NCI-H1105 treated with DMSO at 0.1 percent for 48 hours (cell line): ENCODE measurements around the gene PARVB.

Experiments used
- DNase-seq: peaks from one replicate; lab custom pipeline; 2025; lab: John Stamatoyannopoulos, UW

PARVB gene

GRCh38 chr22:44201665-44202064 lies 177.6 kb downstream of the PARVB start:
- no peak for DNase-seq

GRCh38 chr22:44202261-44202789 lies 178.2 kb downstream of the PARVB start:
- DNase-seq = no peak

- DNase-seq = no peak
These were observed 179.1 kb downstream of the PARVB start for GRCh38 chr22:44203203-44203602.

DNA sequence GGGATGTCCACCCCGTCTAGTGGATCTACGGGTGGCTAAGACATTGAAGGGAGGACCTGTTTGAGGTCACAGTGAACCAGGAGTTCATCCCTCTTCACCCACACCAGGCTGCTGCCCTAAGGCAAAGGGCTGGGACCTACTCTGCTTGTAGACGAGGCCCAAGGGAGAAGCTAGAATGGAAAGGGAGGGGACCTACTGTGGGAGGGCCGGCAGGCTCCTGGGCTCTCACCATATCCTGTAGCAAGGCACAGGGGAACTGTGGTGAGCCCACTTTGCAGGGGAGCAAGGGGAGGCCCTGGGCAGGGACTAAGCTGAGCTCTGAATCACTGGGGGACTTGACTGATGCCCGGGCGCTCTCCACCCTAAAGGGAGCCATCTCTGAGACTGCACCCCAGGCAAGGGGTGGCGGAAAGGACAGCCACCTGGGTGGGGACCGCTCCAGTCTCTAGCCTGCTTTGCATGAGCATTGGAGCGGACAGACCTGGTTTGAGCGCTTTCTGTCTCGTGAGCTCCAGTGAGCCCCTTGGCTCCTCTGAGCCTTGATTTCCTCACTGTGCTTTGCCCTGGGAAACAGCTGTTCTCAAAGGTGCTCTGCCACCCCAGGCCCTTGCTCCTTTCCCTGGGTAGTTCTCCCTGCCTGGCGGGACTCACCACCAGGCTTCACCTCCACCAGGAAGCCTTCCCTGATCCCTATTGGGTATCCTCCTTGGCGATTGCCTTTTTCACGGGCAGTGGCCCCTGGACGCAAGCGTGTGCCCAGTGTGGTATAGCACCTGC lies 180.8 kb downstream of the PARVB start:
- DNase-seq = no peak

GRCh38 chr22:44205516-44206329 lies 181.6 kb downstream of the PARVB start:
- DNase-seq = no peak

DNA sequence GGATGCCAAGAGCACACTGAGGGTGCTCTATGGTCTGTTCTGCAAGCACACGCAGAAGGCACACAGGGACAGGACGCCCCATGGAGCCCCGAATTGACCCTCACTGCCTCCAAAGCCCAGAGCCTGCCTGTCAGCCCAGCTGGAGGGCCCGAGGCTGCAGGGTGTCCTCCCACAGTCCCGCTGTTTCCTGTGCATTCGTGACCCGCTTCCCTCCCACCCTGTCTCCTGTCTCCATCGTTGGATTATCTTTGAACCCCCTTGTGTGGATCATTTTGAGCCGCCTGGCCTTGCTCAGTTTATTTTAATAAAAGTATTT lies 182.2 kb downstream of the PARVB start:
- no peak for DNase-seq

- no peak for DNase-seq
These were observed 182.6 kb downstream of the PARVB start for GRCh38 chr22:44206696-44207095.

DNA sequence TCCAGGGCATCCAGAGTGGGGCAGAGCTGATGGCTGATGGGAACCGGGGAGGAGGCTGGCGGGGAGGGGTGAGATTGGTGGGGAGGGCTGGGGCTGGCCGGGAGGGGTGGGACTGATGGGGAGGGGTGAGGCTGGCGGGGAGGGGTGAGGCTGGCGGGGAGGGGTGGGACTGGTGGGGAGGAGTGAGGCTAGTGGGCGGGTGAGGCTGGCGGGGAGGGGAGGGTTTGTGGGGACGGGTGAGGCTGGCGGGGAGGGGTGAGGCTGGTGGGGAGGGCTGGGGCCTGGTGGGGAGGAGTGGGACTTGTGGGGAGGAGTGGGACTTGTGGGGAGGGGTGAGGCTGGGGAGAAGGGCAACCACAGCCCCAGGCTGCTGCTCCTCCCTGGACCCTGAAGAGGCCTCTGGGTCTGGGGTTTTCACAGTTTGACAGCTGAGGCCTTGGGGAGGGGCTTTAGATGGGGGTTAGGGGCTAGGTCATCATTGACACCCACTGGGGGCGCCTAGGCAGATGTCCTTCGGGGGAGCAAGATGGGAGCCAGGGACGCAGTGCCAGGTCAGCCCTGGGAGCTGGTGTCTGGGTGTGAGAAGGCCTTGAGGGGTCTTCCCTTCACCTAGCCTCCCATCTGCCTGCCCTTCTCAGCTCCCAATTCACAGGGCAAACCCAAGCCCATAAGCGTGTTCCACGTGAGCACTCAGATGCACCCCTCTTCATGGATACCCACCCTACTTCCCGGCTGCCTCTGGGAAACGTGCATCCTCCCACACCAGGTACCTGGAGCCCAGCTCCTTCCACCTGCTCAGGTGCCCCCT lies 183.3 kb downstream of the PARVB start:
- DNase-seq = no peak

GRCh38 chr22:44207981-44208317 lies 183.8 kb downstream of the PARVB start:
- DNase-seq = no peak

DNA sequence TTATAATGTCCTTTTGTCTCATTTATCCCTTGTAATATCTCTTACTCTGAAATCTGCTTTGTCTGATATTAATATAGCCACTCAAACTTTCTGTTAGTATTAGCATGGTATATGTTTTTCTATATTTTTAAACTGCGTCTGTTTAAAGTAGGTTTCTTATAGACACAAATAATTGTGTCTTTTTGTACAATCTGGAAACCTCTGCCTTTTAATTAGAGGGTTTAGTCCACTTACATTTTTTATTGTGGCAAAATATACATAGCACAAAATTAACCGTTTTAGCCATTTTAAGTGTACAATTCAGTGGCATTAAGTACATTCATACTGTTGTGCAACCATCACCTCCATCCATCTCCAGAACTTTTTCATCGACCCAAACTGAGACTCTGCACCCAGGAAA lies 185.2 kb downstream of the PARVB start:
- no peak for DNase-seq

- DNase-seq = no peak
These were observed 186.6 kb downstream of the PARVB start for GRCh38 chr22:44210722-44211121.

DNA sequence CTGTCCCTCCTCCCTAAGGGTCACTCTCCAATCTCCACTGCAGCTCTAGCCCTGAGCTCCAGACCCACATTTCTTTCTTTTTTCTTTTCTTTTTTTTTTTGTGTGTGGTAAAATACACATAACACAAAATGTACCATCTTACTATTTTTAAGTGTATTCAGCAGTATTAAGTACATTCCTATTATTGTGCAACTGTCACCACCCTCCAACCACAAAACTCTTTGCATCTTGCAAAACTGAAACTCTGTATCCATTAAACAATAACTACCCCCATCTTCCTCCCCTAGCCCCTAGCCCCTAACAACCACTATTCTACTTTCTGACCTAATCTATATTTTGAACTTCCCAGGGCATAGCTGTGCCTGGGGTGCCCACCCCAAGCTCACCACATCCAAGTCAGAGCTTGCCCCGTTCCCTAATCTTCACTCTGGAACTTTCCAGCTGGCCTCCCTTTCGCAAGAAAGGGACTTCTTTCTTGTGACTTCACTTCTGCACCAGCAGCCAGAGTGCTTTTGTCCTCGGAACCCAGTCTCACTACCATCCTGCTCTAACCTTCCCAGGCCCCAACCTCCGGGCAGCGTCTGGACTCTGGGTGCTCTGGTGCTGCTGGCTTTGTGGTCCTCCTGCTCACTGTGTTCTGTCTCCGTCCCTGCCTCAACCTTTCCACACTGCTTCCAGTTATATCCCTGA lies 187.3 kb downstream of the PARVB start:
- no peak for DNase-seq

DNA sequence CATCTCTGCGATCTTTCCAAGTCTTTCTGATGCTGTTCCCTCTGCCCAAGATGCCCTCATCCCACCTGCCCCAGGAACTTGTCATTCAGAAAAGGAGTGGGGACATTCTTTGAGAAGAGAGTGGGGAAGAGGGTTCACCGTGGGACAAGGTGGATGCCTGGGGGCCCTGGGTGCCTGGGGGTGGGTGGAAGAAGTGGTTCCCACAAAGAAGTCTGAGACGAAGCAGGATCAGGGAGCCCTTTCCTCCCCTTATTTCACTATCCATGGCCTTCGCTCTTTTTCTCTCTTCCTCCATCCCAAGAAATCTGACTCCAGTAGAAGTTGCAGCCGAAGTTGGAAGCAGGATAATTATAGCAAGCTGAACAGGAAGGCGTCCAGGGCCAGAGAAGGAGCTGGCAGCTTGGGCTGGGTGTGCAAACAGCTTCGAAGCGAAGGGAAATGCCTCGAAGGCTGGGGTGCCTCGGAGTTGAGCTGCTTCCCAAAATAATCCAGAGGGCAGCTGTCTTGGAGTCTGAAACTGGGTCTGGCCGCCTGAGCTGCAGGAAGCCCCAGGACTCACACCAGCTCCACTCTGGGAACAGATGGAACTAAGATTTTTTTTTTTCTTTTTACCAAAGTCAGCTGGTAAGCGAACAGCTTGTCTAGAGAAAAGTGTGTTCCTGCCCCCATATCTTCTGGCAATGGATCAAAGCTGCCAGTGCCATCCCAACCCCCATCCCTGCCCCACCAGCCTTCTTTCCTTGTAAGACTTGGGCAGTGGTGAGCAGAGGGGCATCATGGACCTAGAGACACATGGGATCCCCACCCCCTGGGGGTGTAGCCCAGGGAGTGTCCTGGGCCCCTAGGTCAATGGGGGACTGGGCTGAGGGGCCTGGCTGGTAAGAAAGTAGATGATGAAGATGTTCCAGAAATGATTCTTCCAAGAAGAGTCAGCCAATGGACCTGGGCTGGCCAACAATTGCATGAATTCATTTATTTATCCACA lies 188.1 kb downstream of the PARVB start:
- DNase-seq = no peak

- no peak for DNase-seq
These were observed 188.8 kb downstream of the PARVB start for GRCh38 chr22:44212936-44213335.

DNA sequence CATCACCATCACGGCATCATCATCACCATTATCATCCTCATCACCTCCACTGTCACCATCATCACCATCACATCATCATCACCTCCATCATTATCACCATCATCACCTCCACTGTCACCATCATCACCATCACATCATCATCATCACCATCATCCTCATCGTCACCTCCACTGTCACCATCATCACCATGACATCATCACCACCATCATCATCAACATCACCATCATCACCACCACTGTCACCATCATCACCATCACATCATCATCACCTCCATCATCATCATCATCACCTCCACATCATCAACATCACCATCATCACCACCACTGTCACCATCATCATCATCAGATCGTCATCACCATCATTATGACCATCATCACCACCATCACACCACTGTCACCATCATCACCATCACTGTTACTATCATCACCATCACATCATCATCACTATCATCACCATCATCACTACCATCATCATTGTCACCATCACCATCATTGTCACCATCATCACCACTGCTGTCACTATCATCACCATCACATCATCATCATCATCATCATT lies 189.5 kb downstream of the PARVB start:
- no peak for DNase-seq

GRCh38 chr22:44214187-44214586 lies 190.1 kb downstream of the PARVB start:
- no peak for DNase-seq

DNA sequence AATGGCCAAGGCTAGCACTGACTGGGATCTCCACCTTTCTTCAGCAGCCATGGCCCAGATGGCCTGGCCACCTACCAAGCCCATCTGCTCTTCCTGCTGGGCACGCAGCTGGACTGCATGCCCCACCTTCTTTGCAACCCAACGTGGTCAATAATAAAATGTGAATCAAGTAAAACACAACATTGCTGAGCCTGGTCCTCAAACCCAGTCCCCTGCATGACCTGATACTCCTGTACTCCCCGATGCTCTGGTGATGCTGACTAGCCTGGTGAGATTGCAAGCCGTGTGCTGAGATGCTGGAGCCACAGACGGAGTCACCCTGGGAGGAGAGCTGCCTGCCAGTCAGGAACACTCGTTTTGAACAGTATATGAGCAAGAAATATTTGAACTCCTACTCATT lies 190.7 kb downstream of the PARVB start:
- DNase-seq = no peak

DNA sequence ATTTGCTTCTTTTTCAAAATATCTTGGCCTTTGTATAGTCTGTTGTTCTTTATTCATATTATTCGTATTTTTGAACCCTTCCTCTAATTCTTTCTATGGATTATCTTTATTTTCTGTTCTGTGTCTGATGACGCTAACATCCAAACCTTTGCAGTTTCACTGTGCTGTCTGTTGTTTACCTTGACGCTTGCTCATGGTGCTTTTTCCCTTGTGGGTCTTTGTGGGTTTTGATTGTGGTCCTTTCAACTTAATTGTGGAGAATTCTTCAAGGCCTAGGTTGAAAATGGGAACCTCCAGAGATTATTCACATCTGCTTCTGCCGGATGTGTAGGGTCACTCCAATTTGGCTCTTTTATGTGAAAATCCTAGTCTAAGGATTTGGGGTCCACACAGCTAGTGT lies 191.2 kb downstream of the PARVB start:
- DNase-seq = no peak

- no peak for DNase-seq
These were observed 193.2 kb downstream of the PARVB start for GRCh38 chr22:44217346-44217745.

DNA sequence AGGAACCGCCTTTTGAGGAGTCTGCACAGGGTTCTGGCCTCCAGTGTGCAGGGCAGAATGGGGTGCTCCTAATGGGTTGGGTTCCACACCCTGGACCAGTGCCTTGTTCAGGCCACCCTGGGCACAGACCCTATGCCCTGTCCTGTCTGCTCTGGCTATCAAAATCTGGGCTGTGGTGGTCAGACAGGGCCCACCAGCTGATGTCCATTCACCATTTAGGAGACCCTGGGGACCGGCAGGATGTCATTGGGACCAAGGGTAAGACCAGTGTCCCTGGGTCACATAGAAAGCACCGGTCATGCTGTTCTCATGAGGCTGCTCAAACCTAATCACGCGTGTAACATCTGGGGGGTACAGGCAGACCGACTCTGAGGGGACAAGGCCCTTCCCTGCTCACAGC lies 194.0 kb downstream of the PARVB start:
- DNase-seq = no peak
